ENCODE results near the gene COMP. TPM values are rescaled to one million over a fixed set of nuclear protein-coding genes. Genes with fewer than 3 reads are reported as not detected.

Gene COMP
- total RNA-seq, 1 experiment from 2014 or later, result 0.16 TPM

GRCh38 chr19:18772620-18773587, 18.2 kb downstream of the COMP start:
- Histone ChIP-seq H3K36me3 (ENCODE audit: control insufficient read depth, insufficient read depth, low read length) (no peaks in the 10 kb centered on the region), H3K9me3 (no peaks in the 10 kb centered on the region), H3K27me3 (replicated peaks; ENCODE audit: control insufficient read depth, insufficient read depth, low read length) (no peaks in the 10 kb centered on the region), H3K4me3 (ENCODE audit: low read depth, low read length) (no peak overlapping the region), H3K4me1 (no peaks in the 10 kb centered on the region)
- intact Hi-C loops (cut with micrococcal nuclease; ENCODE audit: unreplicated experiment), result no loop called here
- no peaks in the 10 kb centered on the region for H3K27me3 Mint-ChIP-seq (ENCODE audit: insufficient read depth, unreplicated experiment)
- BruUV-seq (replicated peaks), result no TSS peak
- TF ChIP-seq CTCF (IDR thresholded peaks at IDR 0.05; ENCODE audit: insufficient read depth in 1 of 2, low read depth in 1 of 2, low read length in 1 of 2, severe bottlenecking in 1 of 2, unreplicated experiment in 1 of 2), result no peak
- peaks cover 22% of the 10 kb centered on the region for H3K36me3 Mint-ChIP-seq (ENCODE audit: insufficient read depth, unreplicated experiment)
- no peak overlapping the region for H3K4me3 Mint-ChIP-seq (ENCODE audit: unreplicated experiment)
- no peaks in the 10 kb centered on the region for H3K9me3 Mint-ChIP-seq (ENCODE audit: unreplicated experiment)
- ChIA-PET POLR2A (no interaction called here), CTCF (interaction anchor here (0.6 to 1.3 kb wide), 3 partner anchors 32 to 91 kb away, joined by 3 to 5 read pairs (median 3); no protein-coding TSS in a partner anchor)
- DNase-seq, result no peak
- H3K27ac Mint-ChIP-seq (ENCODE audit: unreplicated experiment), result no peak overlapping the region
- no peaks in the 10 kb centered on the region for H3K4me1 Mint-ChIP-seq (ENCODE audit: low read depth, unreplicated experiment)

GRCh38 chr19:18771328-18772242, 19.5 kb downstream of the COMP start:
- ChIA-PET POLR2A (no interaction called here), CTCF (interaction anchor here (1.0 to 1.7 kb wide), 5 partner anchors 29 to 148 kb away, joined by 3 to 14 read pairs (median 4); partner anchors contain the start of genes COPE and DDX49)

More at GRCh38 chr19:18771328-18772242, 19.5 kb downstream of the COMP start:
- peaks cover 13% of the 10 kb centered on the region for H3K36me3 Mint-ChIP-seq (ENCODE audit: insufficient read depth, unreplicated experiment)
- H3K9me3 Mint-ChIP-seq (ENCODE audit: unreplicated experiment), result no peaks in the 10 kb centered on the region
- Histone ChIP-seq H3K36me3 (ENCODE audit: control insufficient read depth, insufficient read depth, low read length) (no peaks in the 10 kb centered on the region), H3K4me3 (ENCODE audit: low read depth, low read length) (no peak overlapping the region), H3K9me3 (no peaks in the 10 kb centered on the region), H3K27me3 (replicated peaks; ENCODE audit: control insufficient read depth, insufficient read depth, low read length) (no peaks in the 10 kb centered on the region), H3K4me1 (no peaks in the 10 kb centered on the region)
- BruUV-seq (replicated peaks), result no TSS peak
- no peaks in the 10 kb centered on the region for H3K27me3 Mint-ChIP-seq (ENCODE audit: insufficient read depth, unreplicated experiment)
- H3K27ac Mint-ChIP-seq (ENCODE audit: unreplicated experiment), result no peak overlapping the region
- peak; percentile 46 to 67 for TF ChIP-seq CTCF (IDR thresholded peaks at IDR 0.05; ENCODE audit: insufficient read depth in 1 of 2, low read depth in 1 of 2, low read length in 1 of 2, severe bottlenecking in 1 of 2, unreplicated experiment in 1 of 2)
- no peak overlapping the region for H3K4me3 Mint-ChIP-seq (ENCODE audit: unreplicated experiment)
- no peaks in the 10 kb centered on the region for H3K4me1 Mint-ChIP-seq (ENCODE audit: low read depth, unreplicated experiment)
- intact Hi-C loops (cut with micrococcal nuclease; ENCODE audit: unreplicated experiment), result loop anchor here (1.0 kb wide), 1 partner anchor 76 kb away; no protein-coding TSS in a partner anchor
- DNase-seq, result peak; percentile 65 to 69

All from Caco-2 (cell line).